Thyroid gland (tissue), 4 donors: ENCODE results near the gene BRD4.

Source experiments
- CTCF ChIP-seq, 6 experiments: fragments of 200-600 bp in 3 of 6; fragments of 450-650 bp in 3 of 6; sonication (generic) in 3 of 6; IDR thresholded peaks; one replicate each; pipeline ENCODE4 v1.5.1; 2016 to 2019; ENCODE audit warnings: antibody characterized with exemption in 6 of 6, mild to moderate bottlenecking in 2 of 6, inconsistent platforms in 1 of 6, moderate library complexity in 1 of 6
- POLR2A ChIP-seq, 2 donors: fragments of 450-650 bp; IDR thresholded peaks; one replicate each; pipeline ENCODE4 v1.6.1; 2017; ENCODE audit warnings: antibody characterized with exemption in 2 of 2, mild to moderate bottlenecking in 2 of 2, moderate library complexity in 1 of 2

- peak in 3 of 6 experiments; percentile 15 to 22 (median 19) for TF ChIP-seq CTCF (IDR thresholded peaks at IDR 0.05)
- no peak for TF ChIP-seq POLR2A (IDR thresholded peaks at IDR 0.05)
Measured at GRCh38 chr19:15195371-15196334, 136.7 kb downstream of the BRD4 start.
